SK-N-SH treated with all-trans-retinoic acid at 6 μM for 48 hours (cell line): ENCODE results near the gene PTPN18.

Experiments
- ARNTL ChIP-seq: fragments of 450-650 bp; formaldehyde crosslinking; IDR thresholded peaks from 2 replicates; pipeline ENCODE4 v1.5.0; 2020; ENCODE audit warnings: low read depth, mild to moderate bottlenecking, moderate library complexity, borderline replicate concordance
- BACH2 ChIP-seq: fragments of 250-450 bp; sonication (Bioruptor Pico); IDR thresholded peaks from 2 replicates; pipeline ENCODE4 v1.9.0; 2021; ENCODE audit warnings: mild to moderate bottlenecking, borderline replicate concordance
- CSDC2 ChIP-seq: fragments of 250-450 bp; sonication (Bioruptor Pico); IDR thresholded peaks from 2 replicates; pipeline ENCODE4 v1.5.0; 2020; ENCODE audit warnings: mild to moderate bottlenecking, moderate library complexity
- OSR1 ChIP-seq: fragments of 250-450 bp; sonication (Bioruptor Pico); IDR thresholded peaks from 2 replicates; pipeline ENCODE4 v1.8.0; 2022; ENCODE audit warnings: moderate library complexity, mild to moderate bottlenecking, inconsistent platforms
- PATZ1 ChIP-seq: fragments of 250-450 bp; sonication (Bioruptor Pico); IDR thresholded peaks from 2 replicates; pipeline ENCODE4 v1.8.0; 2020; ENCODE audit warnings: mild to moderate bottlenecking, moderate library complexity, borderline replicate concordance
- PPARA ChIP-seq: fragments of 250-450 bp; sonication (Bioruptor Pico); IDR thresholded peaks from 2 replicates; pipeline ENCODE4 v1.5.0; 2020; ENCODE audit warnings: mild to moderate bottlenecking, borderline replicate concordance
- RARB ChIP-seq: fragments of 250-450 bp; sonication (Bioruptor Pico); IDR thresholded peaks from 2 replicates; pipeline ENCODE4 v1.8.0; 2021; ENCODE audit warnings: mild to moderate bottlenecking, moderate library complexity
- TCF4 ChIP-seq: fragments of 250-450 bp; sonication (Bioruptor Pico); IDR thresholded peaks from 2 replicates; pipeline ENCODE4 v1.8.0; 2021; ENCODE audit warnings: mild to moderate bottlenecking, moderate library complexity, borderline replicate concordance
- ZFP3 ChIP-seq: fragments of 250-450 bp; sonication (Bioruptor Pico); IDR thresholded peaks from 2 replicates; pipeline ENCODE4 v1.5.0; 2020; ENCODE audit warnings: mild to moderate bottlenecking, moderate library complexity
- ZNF70 ChIP-seq: fragments of 450-650 bp; formaldehyde crosslinking; IDR thresholded peaks from 2 replicates; pipeline ENCODE4 v1.5.0; 2020; ENCODE audit warnings: mild to moderate bottlenecking, moderate library complexity

GRCh38 chr2:130359466-130359865, 3.6 kb downstream of the PTPN18 start:
- TF ChIP-seq RARB (no peak), OSR1 (CRISPR knock-in tag) (no peak), CSDC2 (CRISPR knock-in tag) (no peak), ZNF70 (CRISPR knock-in tag) (no peak), PPARA (CRISPR knock-in tag) (no peak), ARNTL (CRISPR knock-in tag) (no peak), BACH2 (CRISPR knock-in tag) (no peak), PATZ1 (CRISPR knock-in tag) (no peak), TCF4 (no peak), ZFP3 (CRISPR knock-in tag) (no peak)
